Kidney epithelial cell (primary cell): ENCODE data around the gene WDR45B. TPM values are rescaled to one million over a fixed set of nuclear protein-coding genes. Genes with fewer than 3 reads are reported as not detected.

Source experiments
- DNase-seq: peaks from one replicate; pipeline ENCODE4 v3.0.0-alpha.2; 2010; ENCODE audit warnings: low read depth
- H3K27me3 ChIP-seq: 2 replicates; pipeline ENCODE4 v1.6.0; 2011; ENCODE audit warnings: low read length; ENCODE audit not compliant: control insufficient read depth, insufficient read depth
- H3K36me3 ChIP-seq: 2 replicates; pipeline ENCODE4 v1.5.1; 2011; ENCODE audit warnings: low read length; ENCODE audit not compliant: control insufficient read depth, insufficient read depth
- H3K4me3 ChIP-seq: 2 replicates; pipeline ENCODE4 v1.5.1; 2011; ENCODE audit warnings: low read depth, mild to moderate bottlenecking, control low read depth, low read length
- CTCF ChIP-seq: IDR thresholded peaks from 2 replicates; pipeline ENCODE4 v1.5.1; 2011; ENCODE audit warnings: mild to moderate bottlenecking, moderate library complexity, low read length, control low read depth, inconsistent platforms; ENCODE audit not compliant: insufficient read depth, poor library complexity, severe bottlenecking
- total RNA-seq: library from RNA; depleted of rRNA; stranded (reverse); fragments of >200 nt; gene quantifications from 2 replicates; pipeline ENCODE4 v1.2.3, GENCODE V29; 2015

WDR45B gene
- total RNA-seq, 1 donor from 2014 or later = 102 TPM

DNA sequence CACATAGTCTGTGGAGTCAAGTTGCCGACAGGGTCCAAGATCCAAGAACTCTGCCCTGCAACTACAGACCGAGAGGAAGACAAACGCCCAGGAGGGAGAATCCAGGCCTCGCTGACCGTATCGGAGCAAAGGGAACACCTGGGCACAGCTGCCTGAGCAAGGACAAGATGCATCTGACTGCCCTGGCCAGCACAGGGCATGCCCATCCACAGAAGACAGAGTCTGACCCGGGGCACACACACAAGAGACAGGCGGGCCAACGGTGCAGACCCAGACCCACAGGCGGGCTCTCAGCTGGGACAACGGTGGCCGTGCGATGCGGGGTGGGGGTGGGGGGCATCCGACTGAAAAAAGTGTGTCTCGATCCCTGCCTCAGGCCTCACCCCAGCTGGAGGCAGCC, 44.0 kb upstream of the WDR45B start:
- no peak for DNase-seq

DNA sequence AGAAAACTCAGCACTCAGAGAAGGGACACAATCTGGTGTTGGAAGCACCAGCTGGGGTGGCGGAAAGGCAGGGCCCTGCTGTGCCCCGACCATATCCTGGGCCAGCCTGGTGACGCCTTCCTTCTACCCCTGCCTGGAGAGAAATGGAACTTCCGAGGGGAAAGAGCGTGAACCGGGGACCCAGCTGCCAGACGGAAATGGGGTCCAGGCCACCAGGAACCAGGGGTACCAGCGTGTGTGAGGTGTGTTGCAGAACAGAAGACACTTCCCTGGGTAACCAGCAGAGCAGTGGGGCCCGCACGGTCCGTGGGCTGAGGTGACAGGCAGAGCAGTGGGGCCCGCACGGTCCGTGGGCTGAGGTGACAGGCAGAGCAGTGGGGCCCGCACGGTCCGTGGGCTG, 43.5 kb upstream of the WDR45B start:
- Histone ChIP-seq H3K27me3 (no peaks in the 10 kb centered on the region), H3K36me3 (no peaks in the 10 kb centered on the region), H3K4me3 (no peak overlapping the region)
- no peak for DNase-seq
- no peak for TF ChIP-seq CTCF

More for the DNA sequence above, 44.0 kb upstream of the WDR45B start:
- TF ChIP-seq CTCF = no peak
- no peak overlapping the region for H3K4me3 ChIP-seq
- H3K27me3 ChIP-seq = peaks cover 2% of the 10 kb centered on the region
- no peaks in the 10 kb centered on the region for H3K36me3 ChIP-seq

GRCh38 chr17:82690786-82691489, 42.7 kb upstream of the WDR45B start:
- no peak for DNase-seq
- no peak for TF ChIP-seq CTCF
- H3K27me3 ChIP-seq = no peaks in the 10 kb centered on the region
- no peaks in the 10 kb centered on the region for H3K36me3 ChIP-seq
- no peak overlapping the region for H3K4me3 ChIP-seq

- DNase-seq = no peak
- no peak for TF ChIP-seq CTCF
- no peak overlapping the region for H3K4me3 ChIP-seq
- H3K27me3 ChIP-seq = no peaks in the 10 kb centered on the region
- H3K36me3 ChIP-seq = no peaks in the 10 kb centered on the region
Observed at GRCh38 chr17:82689077-82689476, 40.8 kb upstream of the WDR45B start.

DNA sequence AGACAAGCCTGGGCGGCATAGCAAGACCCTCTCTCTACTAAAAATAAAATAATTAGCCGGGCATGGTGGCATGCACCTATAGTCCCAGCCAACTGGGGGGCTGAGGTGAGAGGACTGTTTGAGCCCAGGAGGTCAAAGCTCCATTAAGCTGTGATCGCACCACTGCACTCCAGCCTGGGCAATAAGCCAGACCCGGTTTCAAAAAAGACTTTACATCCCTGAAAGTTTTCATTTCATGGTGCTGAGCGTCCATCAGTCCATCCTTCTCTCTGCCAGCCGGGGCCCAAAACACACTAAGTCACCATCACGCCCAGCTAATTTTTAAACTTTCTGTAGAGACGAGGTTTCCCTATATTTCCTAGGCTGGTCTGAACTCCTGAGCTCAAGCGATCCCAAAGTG, 39.6 kb upstream of the WDR45B start:
- H3K27me3 ChIP-seq = no peaks in the 10 kb centered on the region
- peak; percentile 25 for DNase-seq
- no peaks in the 10 kb centered on the region for H3K36me3 ChIP-seq
- TF ChIP-seq CTCF = no peak
- no peak overlapping the region for H3K4me3 ChIP-seq

GRCh38 chr17:82687375-82687861, 39.2 kb upstream of the WDR45B start:
- TF ChIP-seq CTCF = no peak
- Histone ChIP-seq H3K4me3 (no peak overlapping the region), H3K36me3 (no peaks in the 10 kb centered on the region), H3K27me3 (no peaks in the 10 kb centered on the region)
- DNase-seq = peak; percentile 68
